H1 (cell line): Measurements from ENCODE around the gene ITGA8.

Experiments used
- EZH2 ChIP-seq: fragments of 200-600 bp; sonication (generic); IDR thresholded peaks from 2 replicates; pipeline ENCODE4 v1.7.1; 2012; ENCODE audit warnings: low read depth, mild to moderate bottlenecking, moderate library complexity, low read length, inconsistent platforms; ENCODE audit not compliant: severe bottlenecking
- POLR2AphosphoS5 ChIP-seq: IDR thresholded peaks from 2 replicates; pipeline ENCODE4 v1.6.1; 2011; ENCODE audit warnings: low read depth, low read length

DNA sequence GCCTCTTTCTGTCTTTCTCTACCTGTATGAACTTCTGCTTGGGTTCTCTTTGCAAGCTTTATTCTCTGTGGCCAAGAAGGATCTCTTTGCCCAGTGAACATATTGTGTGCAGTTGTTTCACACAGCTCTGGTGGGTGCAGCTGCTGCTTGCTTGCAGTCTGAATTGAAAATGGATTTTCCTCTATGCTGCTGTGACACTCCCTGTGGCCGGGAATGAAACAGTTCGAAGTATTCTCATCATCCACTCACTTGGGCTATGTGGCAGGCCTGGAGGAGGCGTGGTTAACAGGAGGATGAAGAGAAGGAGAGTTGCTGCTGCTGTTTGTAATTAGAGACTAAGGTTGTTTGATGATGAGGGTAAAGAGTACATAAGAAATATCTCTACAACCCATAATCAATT is 28.4 kb upstream of the ITGA8 start:
- no peak for TF ChIP-seq POLR2AphosphoS5
- TF ChIP-seq EZH2: no peak
